ENCODE measurements around the gene ATG101. TPM values are rescaled to one million over a fixed set of nuclear protein-coding genes. Genes with fewer than 3 reads are reported as not detected.

ATG101 gene
- total and polyA plus RNA-seq, 9 of the 15 experiments (the other 6 are each of a cell fraction or from before 2014, with no cell fraction given), result 2.9 to 52.4 (median 29.7) TPM

- H3K27ac ChIP-seq (ENCODE audit: extremely low read depth, low read depth, low read length), result no peak overlapping the region
- no peak overlapping the region for H2AFZ ChIP-seq (ENCODE audit: low read depth, low read length)
- ChIA-PET CTCF (ENCODE audit: low intra/inter-chr PET ratio) (no interaction called here), POLR2A (interaction anchor here (0.5 to 1.3 kb wide), 6 partner anchors 9 to 1356 kb away, joined by 3 to 6 read pairs (median 3); partner anchors contain the start of genes ATG101, NR4A1 and SMIM41)
- BruUV-seq (replicated peaks), result no TSS peak
- in situ Hi-C loops (cut with MboI) (no loop called here), intact Hi-C loops (cut with micrococcal nuclease) (no loop called here)
- H3K4me1 ChIP-seq (replicated peaks in 1 of 2; ENCODE audit: control insufficient read depth in 2 of 2, insufficient read depth in 2 of 2, low read length in 2 of 2), result peaks cover 9 to 33% of the 10 kb centered on the region in 2 experiments; a peak in 4 of 5 replicates
- H3K79me2 ChIP-seq (ENCODE audit: control insufficient read depth, insufficient read depth, low read length), result no peaks in the 10 kb centered on the region
- WGBS (ENCODE audit: insufficient coverage, low coverage, missing lambda C conversion rate), result 41% methylated on average over 14 of the region's 14 CpGs
- peaks cover 0 to 16% of the 10 kb centered on the region in 2 experiments; a peak in 3 of 5 replicates for H3K27me3 ChIP-seq (ENCODE audit: control insufficient read depth in 2 of 2, insufficient read depth in 2 of 2, low read length in 2 of 2)
- ATAC-seq (no peak), FAIRE-seq (no peak), DNase-seq (ENCODE audit: extremely low read depth in 1 of 4, low spot score in 3 of 4) (no peak)
- H3K36me3 ChIP-seq (ENCODE audit: control insufficient read depth, insufficient read depth, low read length), result no peaks in the 10 kb centered on the region
- H4K20me1 ChIP-seq (replicated peaks; ENCODE audit: control insufficient read depth, insufficient read depth, low read length), result no peaks in the 10 kb centered on the region
- no peak overlapping the region for H3K4me2 ChIP-seq (ENCODE audit: insufficient read depth, low read length)
- no peaks in the 10 kb centered on the region for H3K9me3 ChIP-seq (replicated peaks; ENCODE audit: control insufficient read depth, insufficient read depth, low read depth, low read length)
- H3K9ac ChIP-seq (ENCODE audit: insufficient read depth in 1 of 2, low read depth in 2 of 2, low read length in 2 of 2), result 0 out of 4 replicates have a peak overlapping the region, but pooled peaks of 1 of the 2 experiments have one; percentile 28
- peak; percentile 10; the same call in 1 of the 2 replicates for TF ChIP-seq TFAP4 (CRISPR knock-in tag; IDR thresholded peaks at IDR 0.05; ENCODE audit: borderline replicate concordance)
- 0 out of 2 replicates have a peak, but pooled peaks have one; percentile 72 for TF ChIP-seq IRF2 (CRISPR knock-in tag; IDR thresholded peaks at IDR 0.05)
- no peak for TF ChIP-seq ZFX (CRISPR knock-in tag; IDR thresholded peaks at IDR 0.05)
- no peak overlapping the region for H3K4me3 ChIP-seq
- H3K9me1 ChIP-seq (ENCODE audit: control insufficient read depth, insufficient read depth, low read length), result no peaks in the 10 kb centered on the region
Observed at GRCh38 chr12:52060498-52061177, 9.1 kb upstream of the ATG101 start.

Data from K562 (cell line).